ENCODE data around the gene CERS1.

CERS1 gene

GRCh38 chr19:18856385-18857126 is 39.4 kb downstream of the CERS1 start:
- TF ChIP-seq, protein P1, sequence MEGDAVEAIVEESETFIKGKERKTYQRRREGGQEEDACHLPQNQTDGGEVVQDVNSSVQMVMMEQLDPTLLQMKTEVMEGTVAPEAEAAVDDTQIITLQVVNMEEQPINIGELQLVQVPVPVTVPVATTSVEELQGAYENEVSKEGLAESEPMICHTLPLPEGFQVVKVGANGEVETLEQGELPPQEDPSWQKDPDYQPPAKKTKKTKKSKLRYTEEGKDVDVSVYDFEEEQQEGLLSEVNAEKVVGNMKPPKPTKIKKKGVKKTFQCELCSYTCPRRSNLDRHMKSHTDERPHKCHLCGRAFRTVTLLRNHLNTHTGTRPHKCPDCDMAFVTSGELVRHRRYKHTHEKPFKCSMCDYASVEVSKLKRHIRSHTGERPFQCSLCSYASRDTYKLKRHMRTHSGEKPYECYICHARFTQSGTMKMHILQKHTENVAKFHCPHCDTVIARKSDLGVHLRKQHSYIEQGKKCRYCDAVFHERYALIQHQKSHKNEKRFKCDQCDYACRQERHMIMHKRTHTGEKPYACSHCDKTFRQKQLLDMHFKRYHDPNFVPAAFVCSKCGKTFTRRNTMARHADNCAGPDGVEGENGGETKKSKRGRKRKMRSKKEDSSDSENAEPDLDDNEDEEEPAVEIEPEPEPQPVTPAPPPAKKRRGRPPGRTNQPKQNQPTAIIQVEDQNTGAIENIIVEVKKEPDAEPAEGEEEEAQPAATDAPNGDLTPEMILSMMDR (IDR thresholded peaks at IDR 0.05; ENCODE audit: control insufficient read depth, insufficient read depth, low read depth, low read length, missing control alignments) = peak; percentile 50
- no peak for DNase-seq (ENCODE audit: low read depth)
- no peak overlapping the region for H3K4me3 ChIP-seq (ENCODE audit: control insufficient read depth, low read depth, low read length)

GRCh38 chr19:18855647-18856384 is 40.1 kb downstream of the CERS1 start:
- H3K4me3 ChIP-seq (ENCODE audit: control insufficient read depth, low read depth, low read length) = no peak overlapping the region
- no peak for DNase-seq (ENCODE audit: low read depth)
- TF ChIP-seq, protein P1 (IDR thresholded peaks at IDR 0.05; ENCODE audit: control insufficient read depth, insufficient read depth, low read depth, low read length, missing control alignments) = no peak

- no peak for DNase-seq (ENCODE audit: low read depth)
- TF ChIP-seq, protein P1 (IDR thresholded peaks at IDR 0.05; ENCODE audit: control insufficient read depth, insufficient read depth, low read depth, low read length, missing control alignments) = no peak
- H3K4me3 ChIP-seq (ENCODE audit: control insufficient read depth, low read depth, low read length) = no peak overlapping the region
Measured at GRCh38 chr19:18854982-18855381, 41.0 kb downstream of the CERS1 start.

- H3K4me3 ChIP-seq (ENCODE audit: control insufficient read depth, low read depth, low read length) = no peak overlapping the region
- no peak for DNase-seq (ENCODE audit: low read depth)
Measured at GRCh38 chr19:18853755-18854427, 42.1 kb downstream of the CERS1 start.

DNA sequence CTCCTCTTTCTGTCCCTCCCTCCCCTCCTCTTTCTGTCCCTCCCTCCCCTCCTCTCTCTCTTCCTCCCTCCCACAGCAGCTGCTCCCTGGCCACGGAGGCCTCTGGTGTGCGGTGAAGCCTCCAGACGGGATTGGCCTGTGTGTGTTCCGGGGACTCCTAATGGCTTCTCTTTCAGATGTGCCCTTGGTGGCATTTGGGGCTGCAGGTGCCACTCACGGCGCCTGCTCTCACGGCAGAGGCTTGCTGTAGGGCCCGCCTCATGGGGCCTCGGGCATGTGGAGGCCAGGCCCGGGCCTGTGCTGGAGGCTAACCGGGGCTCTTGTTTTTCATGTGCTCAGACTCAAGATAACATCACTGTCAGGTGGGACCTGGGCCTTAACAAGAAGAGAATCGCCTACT is 43.3 kb downstream of the CERS1 start:
- DNase-seq (ENCODE audit: low read depth) = no peak
- TF ChIP-seq, protein P1 (IDR thresholded peaks at IDR 0.05; ENCODE audit: control insufficient read depth, insufficient read depth, low read depth, low read length, missing control alignments) = no peak
- no peak overlapping the region for H3K4me3 ChIP-seq (ENCODE audit: control insufficient read depth, low read depth, low read length)

More at GRCh38 chr19:18853755-18854427, 42.1 kb downstream of the CERS1 start:
- TF ChIP-seq, protein P1 (IDR thresholded peaks at IDR 0.05; ENCODE audit: control insufficient read depth, insufficient read depth, low read depth, low read length, missing control alignments) = no peak

DNA sequence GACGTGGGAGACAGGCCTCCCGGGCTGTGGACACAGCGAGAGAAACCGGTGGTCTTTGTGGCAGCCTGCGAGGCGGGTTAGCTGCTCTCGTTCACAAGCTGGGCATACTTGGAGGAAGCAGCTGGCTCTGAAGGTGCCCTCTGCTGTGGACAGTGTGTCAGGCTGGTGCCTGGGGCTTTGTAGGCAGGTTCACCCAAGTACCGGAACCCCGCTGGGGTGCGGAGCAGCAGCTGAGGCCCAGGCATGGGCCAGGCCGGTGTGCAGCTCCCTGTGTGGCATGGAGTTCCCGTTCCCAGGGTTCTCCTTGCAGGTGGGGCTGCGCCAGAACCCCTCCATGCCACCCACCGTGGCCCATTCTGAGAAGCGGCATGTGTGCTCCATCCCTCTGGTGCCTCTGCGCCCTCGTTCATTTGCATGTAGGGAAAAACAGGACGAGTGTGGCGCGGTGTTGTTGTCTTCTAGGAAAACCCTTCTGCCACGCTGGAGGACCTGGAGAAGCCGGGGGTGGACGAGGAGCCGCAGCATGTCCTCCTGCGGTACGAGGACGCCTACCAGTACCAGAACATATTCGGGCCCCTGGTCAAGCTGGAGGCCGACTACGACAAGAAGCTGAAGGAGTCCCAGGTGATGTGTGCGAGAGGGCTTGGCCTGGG is 44.2 kb downstream of the CERS1 start:
- TF ChIP-seq, protein P1 (IDR thresholded peaks at IDR 0.05; ENCODE audit: control insufficient read depth, insufficient read depth, low read depth, low read length, missing control alignments) = no peak
- DNase-seq (ENCODE audit: low read depth) = no peak
- H3K4me3 ChIP-seq (ENCODE audit: control insufficient read depth, low read depth, low read length) = no peak overlapping the region
